Hematopoietic multipotent progenitor cell treated with erythropoietin and hydrocortisone succinate and interleukin-3 and kit ligand, for 17 days (in vitro differentiated cells): Measurements from ENCODE around the gene COCH.

Source experiments
- DNase-seq: peaks from one replicate; pipeline ENCODE4 v3.0.0-alpha.2; 2015; ENCODE audit warnings: low spot score

The COCH gene

DNA sequence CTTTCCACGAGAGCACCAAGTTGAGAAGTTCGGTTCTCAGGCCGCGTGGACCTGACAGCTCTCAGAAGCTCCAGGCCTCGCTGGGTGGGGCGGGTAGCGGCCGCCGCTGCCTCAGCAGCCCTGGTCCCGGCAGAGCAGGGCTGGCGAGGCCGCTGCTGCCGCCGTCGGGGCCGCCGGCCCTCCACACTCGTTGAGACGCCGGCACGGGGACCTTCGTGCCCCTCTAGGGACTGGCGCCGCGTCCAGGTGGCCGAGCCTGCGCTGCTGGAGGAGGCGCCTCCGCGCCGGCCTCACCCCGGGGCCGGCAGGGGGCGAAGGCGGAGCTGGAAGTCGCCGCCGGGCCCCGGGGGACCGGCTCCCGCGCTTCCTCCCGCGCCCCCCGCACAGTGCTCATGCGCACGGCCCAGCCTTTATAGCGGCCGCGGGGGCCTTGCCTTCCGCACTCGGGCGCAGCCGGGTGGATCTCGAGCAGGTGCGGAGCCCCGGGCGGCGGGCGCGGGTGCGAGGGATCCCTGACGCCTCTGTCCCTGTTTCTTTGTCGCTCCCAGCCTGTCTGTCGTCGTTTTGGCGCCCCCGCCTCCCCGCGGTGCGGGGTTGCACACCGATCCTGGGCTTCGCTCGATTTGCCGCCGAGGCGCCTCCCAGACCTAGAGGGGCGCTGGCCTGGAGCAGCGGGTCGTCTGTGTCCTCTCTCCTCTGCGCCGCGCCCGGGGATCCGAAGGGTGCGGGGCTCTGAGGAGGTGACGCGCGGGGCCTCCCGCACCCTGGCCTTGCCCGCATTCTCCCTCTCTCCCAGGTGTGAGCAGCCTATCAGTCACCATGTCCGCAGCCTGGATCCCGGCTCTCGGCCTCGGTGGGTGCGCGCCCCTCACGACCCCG is at the start of gene COCH:
Gene COCH, plus strand, starts transcription at position 440 of the 879 bp plus-strand sequence. Its CDS starts 380 bp downstream, at position 820.
- no peak for DNase-seq

DNA sequence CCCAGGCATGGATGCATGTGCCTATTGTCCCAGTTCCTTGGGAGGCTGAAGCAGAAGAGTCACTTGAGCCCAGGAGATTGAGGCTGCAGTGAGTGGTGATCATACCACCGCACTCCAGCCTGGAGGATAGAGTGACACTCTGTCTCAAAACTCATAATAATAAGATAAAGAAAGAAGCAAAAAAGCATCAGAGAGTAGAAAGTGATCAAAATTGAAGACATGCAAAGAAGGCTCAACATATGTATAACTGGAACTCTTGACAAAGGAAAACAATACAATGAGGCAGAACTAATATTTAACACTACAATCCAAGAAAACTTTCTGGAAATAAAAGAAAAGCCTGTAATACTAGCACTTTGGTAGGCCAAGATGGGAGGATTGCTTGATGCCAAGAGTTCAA is 48.3 kb upstream of the COCH start:
- DNase-seq = no peak

GRCh38 chr14:30829853-30830252 is 44.5 kb upstream of the COCH start:
- DNase-seq = no peak

DNA sequence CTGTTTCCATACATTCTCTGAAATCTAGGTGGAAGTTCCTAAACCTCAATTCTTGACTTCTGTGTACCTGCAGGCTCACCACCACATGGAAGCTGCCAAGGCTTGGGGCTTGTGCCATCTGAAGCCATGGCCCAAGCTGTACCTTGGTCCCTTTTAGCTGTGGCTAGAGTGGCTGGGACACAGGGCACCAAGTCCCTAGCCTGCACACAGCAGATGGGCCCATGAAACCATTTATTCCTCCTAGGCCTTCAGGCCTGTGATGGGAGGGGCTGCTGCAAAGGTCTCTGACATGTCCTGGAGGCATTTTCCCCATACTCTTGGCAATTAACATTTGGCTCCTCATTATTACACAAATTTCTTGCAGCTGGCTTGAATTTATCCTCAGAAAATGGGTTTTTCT is 40.0 kb upstream of the COCH start:
- no peak for DNase-seq

DNA sequence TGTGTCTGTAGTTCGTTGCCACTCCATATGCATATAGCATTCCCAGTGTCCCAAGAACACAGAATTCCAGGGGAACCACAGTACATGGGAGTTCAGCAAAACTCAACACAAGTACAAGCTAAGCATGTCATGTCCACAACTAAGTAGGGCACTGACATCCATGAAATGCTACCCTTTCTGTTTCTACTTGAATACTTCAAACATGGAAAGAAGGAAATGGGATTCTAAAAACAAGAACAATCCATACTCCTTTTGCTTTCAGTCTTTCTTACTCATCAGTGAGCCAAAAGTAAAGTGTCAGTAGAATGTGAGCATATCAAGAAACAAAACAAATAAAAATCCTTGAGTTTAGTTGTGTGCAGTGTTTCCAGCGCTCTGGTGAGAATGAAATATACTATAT is 36.0 kb upstream of the COCH start:
- no peak for DNase-seq

DNA sequence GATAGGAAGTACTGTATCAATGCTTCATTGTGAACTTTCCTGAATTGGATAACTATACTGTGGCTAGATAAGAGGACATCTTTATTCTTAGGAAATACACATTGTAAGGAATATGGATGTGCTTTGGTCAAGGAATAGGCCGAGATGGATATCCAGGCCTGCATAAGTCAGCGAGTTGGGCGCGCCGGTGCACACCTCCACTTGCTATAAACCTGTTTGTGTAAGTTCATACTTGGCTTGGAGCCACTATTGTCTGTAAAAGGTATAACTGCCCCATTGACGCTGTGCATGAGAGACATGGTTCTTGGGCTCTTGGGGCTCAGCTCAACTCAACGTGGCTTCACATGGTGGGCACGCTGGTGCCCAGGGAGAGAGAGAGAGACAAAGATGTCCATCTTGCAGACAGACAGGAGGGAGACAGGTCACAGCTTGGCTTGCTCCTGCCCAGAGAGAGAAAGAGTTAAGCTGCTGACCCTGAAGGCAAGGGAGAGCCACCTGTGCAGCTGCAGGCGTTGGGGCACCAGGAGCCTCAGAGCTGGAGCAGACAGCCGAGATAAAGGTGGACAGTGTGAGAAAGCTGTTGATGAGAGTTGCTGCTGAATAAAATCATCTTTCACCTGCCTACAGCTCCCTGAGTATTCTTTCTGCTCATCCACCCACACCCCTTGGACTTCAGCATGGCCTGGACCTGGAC is 34.1 kb upstream of the COCH start:
- DNase-seq = no peak

DNA sequence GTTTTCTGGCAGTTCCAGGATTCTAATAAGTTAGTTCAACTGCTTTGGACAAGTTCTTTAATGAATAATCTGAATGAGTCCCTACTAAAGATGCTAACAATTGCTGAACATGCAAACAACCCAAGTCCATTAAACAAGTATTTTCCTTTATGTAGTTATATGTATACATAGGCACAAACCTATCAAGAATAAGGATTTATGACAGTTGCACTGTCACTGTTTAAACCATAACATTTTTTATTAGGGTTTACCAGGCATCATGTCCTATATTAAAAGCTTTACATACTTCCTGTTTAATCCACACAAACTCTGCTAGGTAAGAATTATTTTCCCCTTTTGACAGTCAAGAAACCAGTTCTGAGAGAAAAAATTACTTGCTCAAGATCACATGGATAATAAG is 31.9 kb upstream of the COCH start:
- no peak for DNase-seq

DNA sequence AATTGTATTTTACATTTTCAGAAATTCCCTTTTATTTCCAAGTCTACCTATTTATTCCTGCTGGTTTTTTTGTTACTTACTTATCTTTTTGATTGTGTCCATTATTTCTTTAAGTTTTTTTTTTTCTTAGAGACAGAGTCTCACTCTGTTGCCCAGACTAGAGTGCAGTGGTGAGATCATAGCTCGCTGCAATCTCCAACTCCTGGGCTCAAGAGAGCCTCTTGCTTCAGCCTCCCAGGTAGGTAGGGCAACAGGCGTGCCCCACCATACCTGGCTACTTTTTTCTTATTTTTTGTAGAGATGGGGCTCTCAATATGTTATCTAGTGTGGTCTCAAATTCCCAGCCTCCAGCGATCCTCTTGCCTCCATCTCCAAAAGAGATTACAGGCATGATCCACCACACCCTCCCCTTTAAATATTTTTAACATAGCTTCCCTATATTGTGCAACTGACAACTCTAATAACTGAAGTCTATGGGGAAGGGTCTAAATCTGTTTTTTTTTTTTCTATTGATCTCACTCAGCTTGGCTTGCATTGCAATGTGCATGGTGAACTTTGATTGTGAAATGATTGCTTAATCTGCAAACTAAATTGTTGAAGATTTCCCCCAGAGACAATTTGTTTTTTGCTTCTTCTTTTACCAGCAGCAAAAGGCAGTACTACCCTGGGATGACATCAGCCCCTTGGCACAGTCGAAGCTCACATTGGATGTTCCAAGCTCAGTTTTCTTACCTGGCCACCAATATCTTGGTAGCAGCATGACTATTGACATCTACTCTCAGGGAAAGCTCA is 25.7 kb upstream of the COCH start:
- DNase-seq = no peak

GRCh38 chr14:30849354-30849753 is 25.0 kb upstream of the COCH start:
- no peak for DNase-seq

DNA sequence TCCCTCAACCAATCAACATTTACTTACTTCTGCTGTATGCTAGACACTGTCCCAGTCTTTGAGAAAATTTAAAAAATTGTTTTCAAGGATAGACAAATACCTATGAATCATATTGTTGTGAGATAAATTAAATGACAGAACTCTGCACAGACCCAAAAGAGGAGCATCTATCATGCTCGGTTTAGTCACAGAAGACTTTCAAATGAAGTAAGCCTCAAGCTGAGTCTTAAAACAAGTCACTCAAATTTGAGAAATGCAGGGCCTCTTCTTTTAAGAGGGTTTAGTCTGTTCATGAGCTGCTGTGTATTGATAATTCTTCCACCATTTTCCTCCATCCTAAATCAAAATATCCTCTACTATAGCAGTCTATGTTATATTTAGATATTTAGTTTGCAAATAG is 24.4 kb upstream of the COCH start:
- no peak for DNase-seq

- no peak for DNase-seq
Observed at GRCh38 chr14:30853946-30854345, 20.4 kb upstream of the COCH start.

- DNase-seq = no peak
Observed at GRCh38 chr14:30854492-30854891, 19.9 kb upstream of the COCH start.

GRCh38 chr14:30855345-30856037 is 18.9 kb upstream of the COCH start:
- no peak for DNase-seq

- DNase-seq = no peak
Observed at GRCh38 chr14:30861200-30861599, 13.2 kb upstream of the COCH start.

GRCh38 chr14:30864934-30865333 is 9.4 kb upstream of the COCH start:
- no peak for DNase-seq

DNA sequence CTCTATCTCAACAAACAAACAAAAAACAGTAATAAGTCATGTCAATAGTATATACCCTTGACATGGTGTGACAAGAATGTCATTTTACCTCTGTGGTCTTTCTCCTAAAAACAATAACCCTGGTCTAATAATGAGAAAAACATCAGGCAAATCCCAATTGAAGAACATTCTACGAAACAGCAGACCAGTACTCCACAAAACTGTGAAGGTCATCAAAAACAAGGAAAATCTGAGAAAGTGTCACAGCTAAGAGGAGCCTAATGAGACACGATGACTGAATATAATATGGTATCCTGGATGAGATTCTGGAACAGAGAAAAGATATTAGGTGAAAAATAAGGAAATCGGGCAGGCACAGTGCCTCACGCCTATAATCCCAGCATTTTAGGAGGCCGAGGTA is 5.6 kb upstream of the COCH start:
- no peak for DNase-seq

- DNase-seq = no peak
Observed at GRCh38 chr14:30869551-30870155, 4.7 kb upstream of the COCH start.

- DNase-seq = no peak
Observed at GRCh38 chr14:30872602-30873001, 1.8 kb upstream of the COCH start.

- no peak for DNase-seq
Observed at GRCh38 chr14:30873308-30874119, 845 bp upstream of the COCH start.

GRCh38 chr14:30874999-30875787 is 834 bp downstream of the COCH start:
- DNase-seq = no peak
